Lung (tissue), 13 donors: Measurements from ENCODE around the gene PMCH. TPM values are rescaled to one million over a fixed set of nuclear protein-coding genes. Genes with fewer than 3 reads are reported as not detected.
"Not testable (repeated sequence)": the region's sequence is repeated elsewhere in the genome, so short reads cannot be mapped to it uniquely, and the experiment has no call there.

Experiments used
- ATAC-seq: fragments of 200-7000 bp; cut with Tn5 transposase; one replicate; pipeline ENCODE4 v1.9.1; 2020; ENCODE audit warnings: moderate number of reproducible peaks; ENCODE audit not compliant: insufficient read depth, low FRiP score
- DNase-seq, 3 donors: peaks; one replicate each; pipeline ENCODE4 v3.0.0-alpha.2; 2013 to 2017
- H3K27ac ChIP-seq, 2 donors: one replicate each; pipeline ENCODE4 v1.5.1; 2013; ENCODE audit warnings: mild to moderate bottlenecking in 2 of 2, moderate library complexity in 2 of 2, control low read depth in 1 of 2, inconsistent platforms in 1 of 2, low read depth in 1 of 2, low read length in 1 of 2
- H3K27me3 ChIP-seq, 3 donors: one replicate each; pipeline ENCODE4 v1.5.1; 2013; ENCODE audit warnings: low read length in 2 of 3; ENCODE audit not compliant: control insufficient read depth in 3 of 3, insufficient read depth in 3 of 3
- H3K36me3 ChIP-seq, 4 donors: one replicate each; pipeline ENCODE4 v1.5.1; 2013; ENCODE audit warnings: low read length in 4 of 4, mild to moderate bottlenecking in 1 of 4, moderate library complexity in 1 of 4; ENCODE audit not compliant: control insufficient read depth in 4 of 4, insufficient read depth in 4 of 4
- H3K4me1 ChIP-seq, 5 donors: one replicate each; pipeline ENCODE4 v1.5.1; 2013; ENCODE audit warnings: low read length in 5 of 5, mild to moderate bottlenecking in 2 of 5, moderate library complexity in 1 of 5; ENCODE audit not compliant: control insufficient read depth in 5 of 5, insufficient read depth in 5 of 5
- H3K4me3 ChIP-seq: one replicate; pipeline ENCODE4 v1.5.1; 2013; ENCODE audit warnings: mild to moderate bottlenecking, control low read depth, moderate library complexity
- H3K9ac ChIP-seq, 2 donors: one replicate each; pipeline ENCODE4 v1.5.1; 2013; ENCODE audit warnings: low read length in 2 of 2, control low read depth in 1 of 2; ENCODE audit not compliant: insufficient read depth in 1 of 2
- H3K9me3 ChIP-seq, 4 donors: one replicate each; pipeline ENCODE4 v1.5.1; 2013; ENCODE audit warnings: low read length in 3 of 4, mild to moderate bottlenecking in 1 of 4, moderate library complexity in 1 of 4; ENCODE audit not compliant: control insufficient read depth in 4 of 4, insufficient read depth in 3 of 4
- WGBS, 2 donors: extraction: QIAGEN DNeasy Blood & Tissue Kit; methylation state at CpG; one replicate each; pipeline ENCODE4 v1.1.7; 2013; 5-methylcytosine and 5-hydroxymethylcytosine counted together
- polyA plus RNA-seq, 2 donors: library from polyadenylated mRNA; stranded (reverse); fragments of 200-250 nt; gene quantifications; one replicate each; pipeline ENCODE4 v1.2.1, GENCODE V29; 2013
- small RNA-seq: library from RNA; depleted of rRNA; stranded (forward); fragments of <200 nt; gene quantifications from one replicate; pipeline ENCODE3, GENCODE V24; 2014; ENCODE audit warnings: low replicate concordance
- total RNA-seq, 2 donors: library from RNA; depleted of rRNA in 1 of 2; stranded (reverse); fragments of >200 nt in 1 of 2; gene quantifications; one replicate each; pipeline ENCODE4 v1.2.1, GENCODE V29; 2014 to 2021
- TF ChIP-seq, protein P1 (sequence below): IDR thresholded peaks from 2 replicates; pipeline ENCODE4 v1.5.1; 2012; ENCODE audit warnings: mild to moderate bottlenecking; ENCODE audit errors: control extremely low read depth, extremely low read depth
- donor health status: control.
- donor health status: control.
- donor health status: Bipolar disorder and iron deficiency.
- donor health status: healthy.
- donor health status: DM: yes; HTN: yes; CAD: no.

PMCH gene
- total and polyA plus RNA-seq, 4 donors = 0.16 to 0.29 TPM; not detected in 2

DNA sequence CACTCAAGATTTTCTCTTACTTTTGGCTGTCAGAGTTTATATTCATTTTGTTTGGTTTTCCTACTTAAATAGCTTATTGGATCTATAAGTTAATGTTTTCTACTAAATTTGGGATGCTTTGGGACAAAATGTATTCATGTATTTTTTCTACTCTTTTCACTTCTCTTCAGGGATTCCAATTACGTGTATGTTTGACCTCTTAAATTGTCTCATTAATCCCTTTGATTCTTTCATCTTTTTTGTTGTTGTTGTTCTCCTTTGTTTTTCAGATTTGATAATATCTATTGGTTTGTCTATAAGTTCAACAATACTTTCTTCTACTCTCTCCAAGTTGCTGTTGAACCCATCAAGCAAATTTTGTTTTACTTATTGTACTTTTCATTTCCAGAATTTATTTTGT is 34.2 kb downstream of the PMCH start:
- 86 to 94% methylated on average over 1 of the region's 1 CpG for WGBS, 2 donors
- TF ChIP-seq, protein P1, sequence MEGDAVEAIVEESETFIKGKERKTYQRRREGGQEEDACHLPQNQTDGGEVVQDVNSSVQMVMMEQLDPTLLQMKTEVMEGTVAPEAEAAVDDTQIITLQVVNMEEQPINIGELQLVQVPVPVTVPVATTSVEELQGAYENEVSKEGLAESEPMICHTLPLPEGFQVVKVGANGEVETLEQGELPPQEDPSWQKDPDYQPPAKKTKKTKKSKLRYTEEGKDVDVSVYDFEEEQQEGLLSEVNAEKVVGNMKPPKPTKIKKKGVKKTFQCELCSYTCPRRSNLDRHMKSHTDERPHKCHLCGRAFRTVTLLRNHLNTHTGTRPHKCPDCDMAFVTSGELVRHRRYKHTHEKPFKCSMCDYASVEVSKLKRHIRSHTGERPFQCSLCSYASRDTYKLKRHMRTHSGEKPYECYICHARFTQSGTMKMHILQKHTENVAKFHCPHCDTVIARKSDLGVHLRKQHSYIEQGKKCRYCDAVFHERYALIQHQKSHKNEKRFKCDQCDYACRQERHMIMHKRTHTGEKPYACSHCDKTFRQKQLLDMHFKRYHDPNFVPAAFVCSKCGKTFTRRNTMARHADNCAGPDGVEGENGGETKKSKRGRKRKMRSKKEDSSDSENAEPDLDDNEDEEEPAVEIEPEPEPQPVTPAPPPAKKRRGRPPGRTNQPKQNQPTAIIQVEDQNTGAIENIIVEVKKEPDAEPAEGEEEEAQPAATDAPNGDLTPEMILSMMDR = no peak
- no peaks in the 10 kb centered on the region for H3K4me1 ChIP-seq

DNA sequence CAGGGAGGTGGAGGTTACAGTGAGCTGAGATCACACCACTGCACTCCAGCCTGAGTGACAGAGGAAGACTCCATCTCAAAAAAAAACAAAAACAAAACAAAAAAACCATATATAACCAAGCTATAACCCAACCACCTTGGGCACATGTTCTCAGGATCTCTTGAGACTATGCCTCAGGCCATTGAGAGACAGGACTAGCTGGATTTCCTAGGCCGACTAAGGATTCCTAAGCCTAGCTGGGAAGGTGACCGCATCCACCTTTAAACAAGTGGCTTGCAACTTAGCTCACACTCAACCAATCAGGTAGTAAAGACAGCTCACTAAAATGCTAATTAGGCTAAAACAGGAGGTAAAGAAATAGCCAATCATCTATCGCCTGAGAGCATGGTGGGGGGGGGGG is 42.4 kb downstream of the PMCH start:
- not testable (repeated sequence) for H3K9me3 ChIP-seq, DNase-seq, H3K4me1 ChIP-seq, H3K36me3 ChIP-seq, H3K27ac ChIP-seq, H3K9ac ChIP-seq, ATAC-seq, H3K4me3 ChIP-seq, H3K27me3 ChIP-seq
- WGBS, 2 donors = 98 to 99% methylated on average over 3 of the region's 3 CpGs

More for the DNA sequence above, 34.2 kb downstream of the PMCH start:
- DNase-seq = no peak
- H3K27ac ChIP-seq = no peak overlapping the region
- no peak overlapping the region for H3K4me3 ChIP-seq
- H3K9ac ChIP-seq = no peak overlapping the region
- H3K36me3 ChIP-seq = no peaks in the 10 kb centered on the region
- no peaks in the 10 kb centered on the region for H3K9me3 ChIP-seq
- no peaks in the 10 kb centered on the region for H3K27me3 ChIP-seq
- no peak for ATAC-seq

DNA sequence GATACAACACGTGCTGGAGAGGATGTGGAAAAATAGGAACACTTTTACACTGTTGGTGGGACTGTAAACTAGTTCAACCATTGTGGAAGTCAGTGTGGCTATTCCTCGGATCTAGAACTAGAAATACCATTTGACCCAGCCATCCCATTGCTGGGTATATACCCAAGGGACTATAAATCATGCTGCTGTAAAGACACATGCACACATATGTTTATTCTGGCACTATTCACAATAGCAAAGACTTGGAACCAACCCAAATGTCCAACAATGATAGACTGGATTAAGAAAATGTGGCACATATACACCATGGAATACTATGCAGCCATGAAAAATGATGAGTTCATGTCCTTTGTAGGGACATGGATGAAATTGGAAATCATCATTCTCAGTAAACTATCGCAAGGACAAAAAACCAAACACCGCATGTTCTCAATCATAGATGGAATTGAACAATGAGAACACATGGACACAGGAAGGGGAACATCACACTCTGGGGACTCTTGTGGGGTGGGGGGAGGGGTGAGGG is 50.5 kb downstream of the PMCH start:
- H3K9ac ChIP-seq, H3K4me3 ChIP-seq, H3K4me1 ChIP-seq, H3K36me3 ChIP-seq, H3K9me3 ChIP-seq, DNase-seq, H3K27me3 ChIP-seq, ATAC-seq, H3K27ac ChIP-seq: not testable (repeated sequence)
- WGBS, 2 donors = 93 to 95% methylated on average over 4 of the region's 4 CpGs

Small RNA genes within 50 kb of the gene (small RNA-seq; reads per million reads assigned to genes)
- not detected for gene RN7SL793P

Other genes with a start within 250 kb of the PMCH start
- gene WASHC3, start 135.8 kb downstream of the PMCH start, total RNA-seq = 10 to 100 TPM; 28.0 to 53.3 TPM
- gene WASHC3, start 135.8 kb downstream of the PMCH start, polyA plus RNA-seq = 10 to 100 TPM; 37.4 to 52.9 TPM
- gene NUP37, start 77.7 kb downstream of the PMCH start, total RNA-seq = 10 to 100 TPM; 17.1 to 21.8 TPM
- gene NUP37, start 77.7 kb downstream of the PMCH start, polyA plus RNA-seq = 10 to 100 TPM; 14.0 to 23.3 TPM
- 1 to 10 TPM; 1.7 to 6.1 TPM for gene PARPBP, start 77.7 kb downstream of the PMCH start, total RNA-seq
- 1 to 10 TPM; 1.2 to 1.5 TPM for gene PARPBP, start 77.7 kb downstream of the PMCH start, polyA plus RNA-seq